ENCODE data around the gene RHBDF1.

- no peak for TF ChIP-seq POLR2A (IDR thresholded peaks at IDR 0.05; ENCODE audit: low read depth, low read length)
- TF ChIP-seq POLR2AphosphoS5 (IDR thresholded peaks at IDR 0.05; ENCODE audit: low read depth, low read length), result no peak
- no peak for TF ChIP-seq TAF1 (IDR thresholded peaks at IDR 0.05; ENCODE audit: low read depth, low read length)
- no peak for TF ChIP-seq POU2F2 (IDR thresholded peaks at IDR 0.05; ENCODE audit: low read depth, low read length)
- no peak for TF ChIP-seq SPI1 (IDR thresholded peaks at IDR 0.05; ENCODE audit: low read depth, low read length)
These were observed 16.1 kb downstream of the RHBDF1 start for GRCh38 chr16:56231-56927.
